Fibroblast of skin of left biceps (primary cell): ENCODE data around the gene TFB1M.
"Not testable (repeated sequence)": the region's sequence is repeated elsewhere in the genome, so short reads cannot be mapped to it uniquely, and the experiment has no call there.

Experiments used
- DNase-seq, 2 experiments: peaks; one replicate each; pipeline ENCODE4 v3.0.0-alpha.2; 2013; ENCODE audit warnings: low read depth in 2 of 2

The TFB1M gene

GRCh38 chr6:155237613-155238012 lies 76.7 kb downstream of the TFB1M start:
- no peak for DNase-seq

- DNase-seq, result no peak
These were observed 79.2 kb downstream of the TFB1M start for GRCh38 chr6:155235087-155235486.

GRCh38 chr6:155234687-155235086 lies 79.6 kb downstream of the TFB1M start:
- no peak for DNase-seq

GRCh38 chr6:155234167-155234566 lies 80.1 kb downstream of the TFB1M start:
- no peak for DNase-seq

- no peak for DNase-seq
These were observed 81.4 kb downstream of the TFB1M start for GRCh38 chr6:155232848-155233247.

- DNase-seq, result not testable (repeated sequence)
These were observed 83.3 kb downstream of the TFB1M start for GRCh38 chr6:155230975-155231374.

GRCh38 chr6:155228546-155229166 lies 85.6 kb downstream of the TFB1M start:
- DNase-seq, result no peak

- DNase-seq, result no peak
These were observed 87.2 kb downstream of the TFB1M start for GRCh38 chr6:155227046-155227445.

GRCh38 chr6:155224618-155225017 lies 89.7 kb downstream of the TFB1M start:
- no peak for DNase-seq

GRCh38 chr6:155223646-155224451 lies 90.4 kb downstream of the TFB1M start:
- peak; percentile 49 to 52 for DNase-seq

GRCh38 chr6:155222506-155222905 lies 91.8 kb downstream of the TFB1M start:
- DNase-seq, result no peak

GRCh38 chr6:155221086-155221485 lies 93.2 kb downstream of the TFB1M start:
- no peak for DNase-seq

- no peak for DNase-seq
These were observed 94.4 kb downstream of the TFB1M start for GRCh38 chr6:155219858-155220301.

- no peak for DNase-seq
These were observed 95.0 kb downstream of the TFB1M start for GRCh38 chr6:155219299-155219698.

- not testable (repeated sequence) for DNase-seq
These were observed 95.6 kb downstream of the TFB1M start for GRCh38 chr6:155218711-155219110.

GRCh38 chr6:155216312-155217046 lies 97.8 kb downstream of the TFB1M start:
- no peak for DNase-seq

- DNase-seq, result no peak
These were observed 98.4 kb downstream of the TFB1M start for GRCh38 chr6:155215906-155216305.

GRCh38 chr6:155213611-155214372 lies 100.5 kb downstream of the TFB1M start:
- no peak for DNase-seq

- DNase-seq, result no peak
These were observed 101.5 kb downstream of the TFB1M start for GRCh38 chr6:155212616-155213380.

- no peak for DNase-seq
These were observed 102.2 kb downstream of the TFB1M start for GRCh38 chr6:155212106-155212505.

GRCh38 chr6:155207223-155207622 lies 107.1 kb downstream of the TFB1M start:
- DNase-seq, result no peak
